Panc1 (cell line): ENCODE measurements around the gene RAB40B.

ENCODE experiments used
- CTCF ChIP-seq: fragments of 450-650 bp; IDR thresholded peaks from 2 replicates; pipeline ENCODE4 v1.5.1; 2017; ENCODE audit warnings: mild to moderate bottlenecking
- POLR2AphosphoS5 ChIP-seq: IDR thresholded peaks from 2 replicates; pipeline ENCODE4 v1.6.1; 2012; ENCODE audit warnings: mild to moderate bottlenecking, low read depth, low read length, moderate library complexity
- TF ChIP-seq, protein P1 (sequence below), 2 experiments: IDR thresholded peaks; 2 replicates each; pipeline ENCODE4 v1.6.1; 2011 to 2012; ENCODE audit warnings: low read depth in 2 of 2, control low read depth in 1 of 2, low read length in 1 of 2, mild to moderate bottlenecking in 1 of 2, moderate library complexity in 1 of 2; ENCODE audit not compliant: insufficient read depth in 1 of 2

DNA sequence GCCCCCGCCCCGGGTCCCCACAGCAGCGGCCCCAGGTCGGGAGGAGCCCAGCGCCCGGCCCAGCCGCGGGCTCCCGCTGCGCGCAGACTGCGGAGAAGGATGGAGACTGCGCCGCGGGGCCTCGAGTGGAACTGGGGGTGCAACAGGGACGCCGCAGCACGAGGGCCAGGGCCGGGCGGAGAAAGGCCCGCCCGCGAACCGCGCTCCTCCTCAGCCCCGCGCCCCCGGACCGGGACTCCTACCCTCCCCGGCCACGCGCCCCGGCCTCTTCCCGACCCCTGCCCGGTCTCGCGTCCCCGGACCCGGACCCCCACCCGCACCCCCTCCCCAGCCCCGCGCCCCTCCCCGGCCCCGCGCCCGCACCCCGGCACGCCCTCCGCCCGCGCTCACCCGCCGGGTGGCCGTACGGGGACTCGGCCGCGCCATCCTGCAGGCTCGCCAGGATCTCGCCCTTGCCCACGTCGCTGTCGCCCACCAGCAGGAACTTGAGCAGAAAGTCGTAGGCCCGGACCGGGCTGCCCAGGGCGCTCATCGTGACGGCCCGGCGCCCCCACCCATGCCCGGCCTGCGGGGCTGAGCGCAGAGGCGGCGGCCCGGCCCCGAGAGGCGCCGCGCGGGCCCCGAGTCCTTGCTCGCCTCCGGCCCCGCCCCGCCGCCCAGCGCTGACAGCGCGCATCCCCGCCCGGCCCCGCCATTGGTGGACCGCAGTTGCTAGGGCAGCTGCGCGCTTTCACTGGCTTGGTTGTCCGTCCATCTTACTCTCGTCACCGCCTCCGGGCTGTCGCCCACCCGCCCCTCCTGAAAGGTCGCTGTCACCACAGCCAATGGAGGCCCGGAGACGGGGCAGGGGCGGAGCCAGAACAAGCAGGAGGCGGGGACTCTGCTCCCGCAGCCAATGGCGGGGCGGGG is at the start of gene RAB40B:
- TF ChIP-seq, protein P1, sequence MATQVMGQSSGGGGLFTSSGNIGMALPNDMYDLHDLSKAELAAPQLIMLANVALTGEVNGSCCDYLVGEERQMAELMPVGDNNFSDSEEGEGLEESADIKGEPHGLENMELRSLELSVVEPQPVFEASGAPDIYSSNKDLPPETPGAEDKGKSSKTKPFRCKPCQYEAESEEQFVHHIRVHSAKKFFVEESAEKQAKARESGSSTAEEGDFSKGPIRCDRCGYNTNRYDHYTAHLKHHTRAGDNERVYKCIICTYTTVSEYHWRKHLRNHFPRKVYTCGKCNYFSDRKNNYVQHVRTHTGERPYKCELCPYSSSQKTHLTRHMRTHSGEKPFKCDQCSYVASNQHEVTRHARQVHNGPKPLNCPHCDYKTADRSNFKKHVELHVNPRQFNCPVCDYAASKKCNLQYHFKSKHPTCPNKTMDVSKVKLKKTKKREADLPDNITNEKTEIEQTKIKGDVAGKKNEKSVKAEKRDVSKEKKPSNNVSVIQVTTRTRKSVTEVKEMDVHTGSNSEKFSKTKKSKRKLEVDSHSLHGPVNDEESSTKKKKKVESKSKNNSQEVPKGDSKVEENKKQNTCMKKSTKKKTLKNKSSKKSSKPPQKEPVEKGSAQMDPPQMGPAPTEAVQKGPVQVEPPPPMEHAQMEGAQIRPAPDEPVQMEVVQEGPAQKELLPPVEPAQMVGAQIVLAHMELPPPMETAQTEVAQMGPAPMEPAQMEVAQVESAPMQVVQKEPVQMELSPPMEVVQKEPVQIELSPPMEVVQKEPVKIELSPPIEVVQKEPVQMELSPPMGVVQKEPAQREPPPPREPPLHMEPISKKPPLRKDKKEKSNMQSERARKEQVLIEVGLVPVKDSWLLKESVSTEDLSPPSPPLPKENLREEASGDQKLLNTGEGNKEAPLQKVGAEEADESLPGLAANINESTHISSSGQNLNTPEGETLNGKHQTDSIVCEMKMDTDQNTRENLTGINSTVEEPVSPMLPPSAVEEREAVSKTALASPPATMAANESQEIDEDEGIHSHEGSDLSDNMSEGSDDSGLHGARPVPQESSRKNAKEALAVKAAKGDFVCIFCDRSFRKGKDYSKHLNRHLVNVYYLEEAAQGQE (IDR thresholded peaks at IDR 0.05; ENCODE audit: insufficient read depth in 1 of 2, low read depth in 2 of 2, low read length in 1 of 2): no peak
- TF ChIP-seq CTCF (no peak), POLR2AphosphoS5 (no peak)
